Forelimb muscle (tissue), 1 donor: ENCODE results near the gene FFAR2. TPM values are rescaled to one million over a fixed set of nuclear protein-coding genes. Genes with fewer than 3 reads are reported as not detected.

Source experiments
- DNase-seq: peaks from one replicate; pipeline ENCODE4 v3.0.0-alpha.2; 2013; ENCODE audit warnings: low read depth
- polyA plus RNA-seq: library from polyadenylated mRNA; unstranded; fragments of 120-200 nt; gene quantifications from one replicate; pipeline ENCODE4 v1.2.1, GENCODE V29; 2013; ENCODE audit not compliant: insufficient read length

FFAR2 gene
- polyA plus RNA-seq, 1 donor: 0.09 TPM

- no peak for DNase-seq
Measured at GRCh38 chr19:35486268-35486708, 38.2 kb downstream of the FFAR2 start.

DNA sequence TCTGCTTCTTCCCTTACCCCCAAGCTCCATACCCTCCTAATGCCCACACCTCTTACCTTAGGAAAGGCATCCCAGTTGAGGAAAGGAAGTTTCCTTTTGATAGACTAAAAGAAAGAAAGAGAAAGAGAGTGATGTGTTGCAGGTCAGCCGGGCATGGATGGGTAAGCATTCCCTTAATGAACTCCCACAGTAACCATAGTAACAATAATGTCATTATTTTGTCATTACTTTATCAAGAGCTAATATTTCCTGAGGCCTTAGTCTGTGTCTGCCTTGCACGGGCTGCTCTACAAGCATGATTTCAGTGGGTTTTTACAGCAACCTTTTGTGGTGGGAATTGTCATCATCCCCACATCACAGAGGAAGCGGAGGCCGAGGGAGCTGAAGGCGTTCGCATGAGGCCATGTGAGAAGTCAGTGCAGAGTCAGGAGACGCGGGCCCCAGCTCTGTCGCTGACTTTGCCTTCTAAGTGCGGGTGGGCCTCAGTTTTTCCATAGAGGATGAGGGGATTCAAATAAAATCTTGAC lies 39.7 kb downstream of the FFAR2 start:
- no peak for DNase-seq

- no peak for DNase-seq
Measured at GRCh38 chr19:35488677-35489076, 40.6 kb downstream of the FFAR2 start.

DNA sequence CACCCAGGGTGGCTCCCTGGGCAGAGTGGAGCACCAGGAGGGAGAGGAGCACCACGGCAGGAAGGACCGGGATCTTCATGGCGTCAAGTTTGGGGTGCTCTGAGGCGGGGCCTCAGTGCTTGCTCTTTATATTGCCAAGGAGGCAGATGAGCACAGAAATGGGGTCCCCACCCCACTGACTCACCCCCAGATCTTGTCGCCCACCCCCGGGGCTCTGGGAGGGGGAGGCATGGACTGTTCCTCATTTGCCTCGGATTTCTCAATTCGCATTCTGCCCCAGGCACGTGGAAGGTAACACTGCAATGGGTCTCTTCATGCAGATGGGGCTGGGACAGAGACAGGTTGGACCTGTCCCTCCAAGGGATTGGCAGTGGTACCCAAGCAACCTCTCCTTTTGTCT lies 42.3 kb downstream of the FFAR2 start, which contains the start of gene KRTDAP:
Gene KRTDAP (minus strand): TSS at position 101 of the 400 bp plus-strand sequence. CDS start 22 bp downstream, at position 79.
- DNase-seq: no peak

DNA sequence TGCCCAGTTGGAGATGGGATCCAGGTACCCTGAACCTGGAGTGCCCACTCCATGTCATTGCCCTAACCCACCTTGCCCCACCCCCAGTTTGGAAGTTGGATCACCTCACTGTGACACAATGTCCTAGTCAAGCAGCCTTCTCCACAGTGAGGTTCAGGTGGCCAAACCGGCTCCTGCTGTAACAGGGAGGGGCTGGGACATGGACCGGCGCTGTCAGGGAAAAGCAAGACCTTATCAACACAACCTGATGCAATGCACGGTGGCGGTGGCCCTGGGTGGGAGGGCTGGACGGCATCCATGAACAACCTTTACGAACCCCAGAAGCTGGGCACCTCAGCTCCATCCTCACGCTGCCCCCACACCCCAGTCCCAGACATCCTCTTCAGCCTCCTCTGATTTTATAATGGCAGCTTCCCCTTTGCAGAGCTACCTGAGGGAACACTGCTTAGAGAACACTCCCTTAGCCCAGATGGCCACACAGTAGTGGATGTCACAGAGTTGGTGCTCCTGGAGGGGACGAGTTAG lies 43.8 kb downstream of the FFAR2 start:
- DNase-seq: no peak

DNA sequence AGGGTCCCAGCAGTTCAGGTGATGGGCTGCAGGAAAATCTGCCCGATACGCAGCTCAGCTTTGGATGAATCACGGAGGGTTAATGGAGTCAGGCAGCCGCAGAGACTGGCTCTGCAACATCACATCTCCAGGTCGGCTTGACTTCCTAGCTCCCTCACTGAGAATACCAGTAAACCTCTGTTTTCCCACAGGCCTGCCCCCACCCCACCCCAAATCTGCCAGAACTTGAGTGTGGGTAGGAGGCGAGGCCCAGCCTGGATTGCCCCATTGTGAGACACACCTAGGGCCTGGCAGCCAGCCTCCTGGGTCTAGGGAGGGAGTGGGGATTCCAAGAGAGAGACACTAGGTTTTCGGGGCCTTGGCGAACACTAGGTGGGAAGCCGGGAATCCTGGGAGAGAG lies 45.9 kb downstream of the FFAR2 start:
- DNase-seq: no peak

DNA sequence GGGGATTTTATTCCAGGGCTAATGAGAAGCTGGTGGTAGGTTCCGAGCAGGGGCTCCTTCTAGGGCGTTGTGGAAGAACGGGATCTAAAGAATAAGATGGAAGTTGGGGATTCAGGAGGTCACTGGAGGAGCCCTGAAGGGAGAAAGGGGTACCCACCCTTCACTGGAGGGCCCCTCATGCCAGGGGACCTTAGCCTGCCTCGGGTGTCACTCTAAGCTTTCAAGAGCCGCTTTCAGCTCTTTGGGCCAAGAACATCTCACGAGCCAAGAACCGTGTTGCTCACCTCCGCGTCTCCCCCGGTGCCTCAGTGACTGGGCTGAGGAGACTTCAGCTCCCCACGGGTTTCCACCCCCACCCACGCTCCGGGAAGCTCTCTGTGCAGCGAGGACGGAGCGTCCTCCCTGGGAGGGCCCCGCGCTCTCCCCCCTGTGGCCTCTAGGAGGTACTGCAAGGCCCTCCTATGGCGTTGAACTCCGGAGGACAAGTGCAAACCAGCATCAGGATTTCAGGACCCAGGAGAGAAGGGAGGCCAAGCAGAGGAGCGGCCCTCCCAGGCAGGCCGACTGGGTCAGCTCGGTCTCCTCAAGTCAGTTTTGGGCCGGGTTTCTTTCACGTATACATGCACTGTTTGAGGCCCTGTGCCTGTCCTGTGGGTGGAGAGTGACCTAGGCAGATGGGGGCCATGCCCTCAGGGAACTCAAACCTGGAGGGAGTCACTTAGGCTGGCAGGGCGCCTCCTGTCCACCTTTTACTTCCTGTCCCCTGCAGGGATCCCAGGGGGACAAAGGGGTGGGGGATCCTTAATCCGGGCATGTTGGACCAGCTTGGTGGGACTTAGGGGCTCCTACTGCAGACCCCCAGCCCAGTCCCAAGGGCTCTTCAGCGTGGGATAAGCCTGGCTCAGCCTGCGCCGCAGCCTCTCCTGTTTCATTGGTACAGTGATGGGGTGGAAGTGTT lies 47.3 kb downstream of the FFAR2 start:
- DNase-seq: no peak

DNA sequence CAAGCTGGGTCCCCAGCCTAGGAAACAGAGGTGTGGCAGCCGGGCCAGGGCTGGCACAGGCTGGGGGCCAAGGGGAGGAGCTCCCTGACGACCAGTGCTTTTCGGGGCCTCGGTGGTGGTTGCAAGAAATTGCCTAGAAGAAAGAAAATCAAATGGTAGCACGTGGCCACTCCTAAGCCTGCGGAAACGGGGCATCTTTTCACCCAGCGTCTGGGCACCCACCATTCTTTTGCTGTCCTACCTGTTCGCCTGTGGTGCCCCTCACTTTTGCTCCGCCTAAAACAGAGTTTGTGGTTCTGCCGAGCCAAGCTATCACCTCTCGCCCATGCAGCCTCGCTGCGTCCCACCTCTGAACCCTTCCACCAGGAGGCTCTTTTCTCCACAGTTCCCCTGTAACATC lies 49.3 kb downstream of the FFAR2 start:
- no peak for DNase-seq

DNA sequence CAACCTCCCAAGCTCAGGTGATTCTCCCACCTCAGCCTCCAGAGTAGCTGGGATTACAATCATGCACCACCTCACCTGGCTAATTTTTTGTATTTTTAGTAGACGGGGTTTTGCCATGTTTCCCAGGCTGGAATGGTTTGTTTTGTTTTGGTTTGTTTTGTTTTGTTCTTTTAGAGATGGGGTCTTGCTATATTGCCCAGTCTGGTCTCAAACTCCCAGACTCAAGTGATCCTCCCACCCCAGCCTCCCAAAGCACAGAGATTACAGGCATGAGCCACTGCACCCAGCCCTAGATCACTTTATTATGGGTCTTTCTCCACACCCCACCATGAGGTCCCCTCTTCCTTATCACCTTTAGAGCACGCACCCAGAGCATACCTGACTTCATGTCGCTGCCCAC lies 50.2 kb downstream of the FFAR2 start:
- DNase-seq: no peak

DNA sequence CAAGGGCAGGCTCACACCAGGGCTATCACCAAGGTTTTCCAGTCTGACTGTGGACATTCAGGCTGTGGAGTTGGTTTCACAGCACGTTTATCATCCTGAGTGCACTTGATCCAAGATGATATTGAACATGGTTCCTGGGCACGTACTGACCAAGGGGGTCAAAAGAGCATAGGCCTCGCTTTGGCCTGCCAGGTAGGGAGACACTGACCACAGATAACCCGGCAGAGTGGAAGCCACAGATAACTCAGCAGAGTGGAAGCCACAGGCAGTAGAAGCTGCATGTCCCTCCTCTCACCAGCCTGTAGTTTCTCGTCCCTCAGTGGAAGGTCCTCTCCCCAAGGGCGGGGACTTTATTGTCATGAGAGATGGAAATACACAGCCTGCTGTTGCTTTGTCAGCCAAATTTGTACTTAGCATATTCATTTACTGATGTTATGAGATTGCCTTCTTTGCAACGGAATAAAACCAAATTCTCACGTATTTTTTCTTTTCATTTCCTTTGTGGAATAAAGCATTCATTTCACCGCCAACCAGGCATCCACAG lies 51.0 kb downstream of the FFAR2 start:
- DNase-seq: no peak

DNA sequence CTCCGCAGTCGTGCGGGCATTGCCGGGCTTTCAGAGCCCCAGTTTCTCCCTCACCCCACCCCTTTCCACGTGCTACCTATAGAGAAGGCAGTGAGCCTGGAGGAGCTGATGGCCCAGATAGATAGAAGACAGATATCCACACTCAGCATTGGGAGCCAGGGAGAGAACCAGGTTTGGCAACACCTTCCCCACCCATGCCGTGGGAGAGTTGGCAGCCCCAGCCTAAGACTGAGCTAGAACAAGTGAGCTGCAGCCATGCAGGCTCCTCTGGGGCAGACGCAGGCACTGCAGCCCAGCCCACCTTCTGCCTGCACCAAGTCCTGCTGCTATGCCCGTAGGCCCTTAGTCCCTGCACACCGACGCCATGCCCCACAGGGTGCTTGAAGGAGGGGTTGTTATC lies 52.6 kb downstream of the FFAR2 start:
- no peak for DNase-seq

Other genes with a start within 250 kb of the FFAR2 start
- gene FAM187B, start 219.5 kb upstream of the FFAR2 start, polyA plus RNA-seq: not detected
- 3.7 TPM for gene LSR, start 199.3 kb upstream of the FFAR2 start, polyA plus RNA-seq
- 100 TPM for gene USF2, start 179.3 kb upstream of the FFAR2 start, polyA plus RNA-seq
- gene HAMP, start 165.7 kb upstream of the FFAR2 start, polyA plus RNA-seq: 0.15 TPM
- gene MAG, start 156.1 kb upstream of the FFAR2 start, polyA plus RNA-seq: 0.33 TPM
- 0.82 TPM for gene CD22, start 119.1 kb upstream of the FFAR2 start, polyA plus RNA-seq
- not detected for gene FFAR1, start 100.4 kb upstream of the FFAR2 start, polyA plus RNA-seq
- gene FFAR3, start 89.8 kb upstream of the FFAR2 start, polyA plus RNA-seq: 0.08 TPM
- gene GPR42, start 77.2 kb upstream of the FFAR2 start, polyA plus RNA-seq: not detected
- gene KRTDAP, start 42.2 kb downstream of the FFAR2 start, polyA plus RNA-seq: not detected
- gene DMKN, start 65.4 kb downstream of the FFAR2 start, polyA plus RNA-seq: 0.59 TPM
- gene SBSN, start 80.1 kb downstream of the FFAR2 start, polyA plus RNA-seq: not detected
- not detected for gene GAPDHS, start 85.2 kb downstream of the FFAR2 start, polyA plus RNA-seq
- gene TMEM147, start 97.4 kb downstream of the FFAR2 start, polyA plus RNA-seq: 45.4 TPM
- gene ATP4A, start 115.4 kb downstream of the FFAR2 start, polyA plus RNA-seq: not detected
- gene PMIS2, start 137.9 kb downstream of the FFAR2 start, polyA plus RNA-seq: not detected
- 10.9 TPM for gene HAUS5, start 164.5 kb downstream of the FFAR2 start, polyA plus RNA-seq
- gene RBM42, start 180.8 kb downstream of the FFAR2 start, polyA plus RNA-seq: 44.1 TPM
- gene ETV2, start 193.5 kb downstream of the FFAR2 start, polyA plus RNA-seq: 2.4 TPM
- 266 TPM for gene COX6B1, start 200.1 kb downstream of the FFAR2 start, polyA plus RNA-seq
- not detected for gene UPK1A, start 218.3 kb downstream of the FFAR2 start, polyA plus RNA-seq